HEK293 (cell line): ENCODE results near the gene TFG.

Experiments used
- CTCF ChIA-PET: fragments of 350-600 bp; formaldehyde crosslinking; extraction: SDS; loops from one replicate; lab custom pipeline; 2021; ENCODE audit warnings: antibody characterized with exemption; lab: Yijun Ruan, JAX
- POLR2A ChIA-PET: fragments of 300-600 bp; formaldehyde crosslinking; extraction: SDS; loops from one replicate; lab custom pipeline; 2020; ENCODE audit warnings: antibody characterized with exemption, inconsistent platforms; lab: Yijun Ruan, JAX
- H3K27ac ChIP-seq: fragments of 200-500 bp; sonication (Bioruptor generic); 2 replicates; pipeline ENCODE4 v1.5.1; 2014; ENCODE audit warnings: low read depth, low read length, control low read depth, inconsistent platforms; ENCODE audit errors: extremely low read depth
- H3K36me3 ChIP-seq, 2 experiments: fragments of 200-500 bp in 1 of 2; sonication (Bioruptor generic) in 1 of 2; 1 replicate in 1 of 2; 2 replicates in 1 of 2; pipeline ENCODE4 v1.5.1; 2014 to 2017; ENCODE audit warnings: inconsistent platforms in 2 of 2, low read length in 2 of 2; ENCODE audit not compliant: control insufficient read depth in 2 of 2, insufficient read depth in 1 of 2
- H3K4me1 ChIP-seq: fragments of 200-500 bp; sonication (Bioruptor generic); 2 replicates; pipeline ENCODE4 v1.5.1; 2014; ENCODE audit warnings: mild to moderate bottlenecking, low read length, inconsistent platforms; ENCODE audit not compliant: control insufficient read depth, insufficient read depth
- H3K4me3 ChIP-seq: 2 replicates; pipeline ENCODE4 v1.5.1; 2011; ENCODE audit warnings: low read depth, mild to moderate bottlenecking, control low read depth, low read length, moderate library complexity
- H3K9me3 ChIP-seq: fragments of 200-500 bp; sonication (Bioruptor generic); 2 replicates; pipeline ENCODE4 v1.5.1; 2014; ENCODE audit warnings: low read depth, low read length, inconsistent platforms; ENCODE audit not compliant: control insufficient read depth, insufficient read depth
- INSM2 ChIP-seq: fragments of 450-650 bp; formaldehyde crosslinking; IDR thresholded peaks from 2 replicates; pipeline ENCODE4 v1.5.1; 2016; ENCODE audit warnings: missing biosample characterization, missing genetic modification characterization
- SP2 ChIP-seq: fragments of 450-650 bp; formaldehyde crosslinking; IDR thresholded peaks from 2 replicates; pipeline ENCODE4 v1.5.1; 2016; ENCODE audit warnings: missing biosample characterization, missing genetic modification characterization
- ZNF112 ChIP-seq: fragments of 450-650 bp; formaldehyde crosslinking; IDR thresholded peaks from 2 replicates; pipeline ENCODE4 v1.5.0; 2017; ENCODE audit warnings: missing biosample characterization, missing genetic modification characterization
- ZNF324 ChIP-seq: fragments of 450-650 bp; formaldehyde crosslinking; IDR thresholded peaks from 2 replicates; pipeline ENCODE4 v1.5.1; 2016; ENCODE audit warnings: missing biosample characterization, missing genetic modification characterization
- ZNF394 ChIP-seq: fragments of 450-650 bp; formaldehyde crosslinking; IDR thresholded peaks from 2 replicates; pipeline ENCODE4 v1.5.1; 2016; ENCODE audit warnings: missing biosample characterization, missing genetic modification characterization, mild to moderate bottlenecking, moderate library complexity, borderline replicate concordance
- ZNF416 ChIP-seq: fragments of 450-650 bp; formaldehyde crosslinking; IDR thresholded peaks from 2 replicates; pipeline ENCODE4 v1.5.1; 2016; ENCODE audit warnings: missing biosample characterization, missing genetic modification characterization
- ZNF449 ChIP-seq: fragments of 450-650 bp; formaldehyde crosslinking; IDR thresholded peaks from 2 replicates; pipeline ENCODE4 v1.5.1; 2017; ENCODE audit warnings: missing biosample characterization, mild to moderate bottlenecking, missing genetic modification characterization, moderate library complexity
- ZNF530 ChIP-seq: fragments of 450-650 bp; formaldehyde crosslinking; IDR thresholded peaks from 2 replicates; pipeline ENCODE4 v1.5.1; 2016; ENCODE audit warnings: low read depth, missing biosample characterization, missing genetic modification characterization
- ZNF560 ChIP-seq: fragments of 450-650 bp; formaldehyde crosslinking; IDR thresholded peaks from 2 replicates; pipeline ENCODE4 v1.5.1; 2017; ENCODE audit warnings: missing biosample characterization, missing genetic modification characterization, borderline replicate concordance
- ZNF626 ChIP-seq: fragments of 450-650 bp; sonication (Bioruptor Pico); formaldehyde crosslinking; IDR thresholded peaks from 2 replicates; pipeline ENCODE4 v1.5.1; 2018; ENCODE audit warnings: missing biosample characterization, missing genetic modification characterization, inconsistent platforms
- ZNF658 ChIP-seq: fragments of 450-650 bp; formaldehyde crosslinking; IDR thresholded peaks from 2 replicates; pipeline ENCODE4; 2016; ENCODE audit warnings: missing biosample characterization, missing genetic modification characterization
- ZNF660 ChIP-seq: fragments of 450-650 bp; IDR thresholded peaks from 2 replicates; pipeline ENCODE4 v1.5.1; 2018; ENCODE audit warnings: missing biosample characterization, mild to moderate bottlenecking, missing genetic modification characterization
- ZNF664 ChIP-seq: fragments of 450-650 bp; formaldehyde crosslinking; IDR thresholded peaks from 2 replicates; pipeline ENCODE4 v1.5.1; 2016; ENCODE audit warnings: missing biosample characterization, missing genetic modification characterization
- ZNF747 ChIP-seq: fragments of 450-650 bp; formaldehyde crosslinking; IDR thresholded peaks from 2 replicates; pipeline ENCODE4 v1.5.1; 2016; ENCODE audit warnings: missing biosample characterization, missing genetic modification characterization
- ZNF777 ChIP-seq: fragments of 450-650 bp; formaldehyde crosslinking; IDR thresholded peaks from 2 replicates; pipeline ENCODE4 v1.5.1; 2017; ENCODE audit warnings: missing biosample characterization, missing genetic modification characterization, borderline replicate concordance
- ZNF792 ChIP-seq: fragments of 450-650 bp; formaldehyde crosslinking; IDR thresholded peaks from 2 replicates; pipeline ENCODE4 v1.5.1; 2016; ENCODE audit warnings: missing biosample characterization, missing genetic modification characterization
- ZNF830 ChIP-seq: fragments of 450-650 bp; IDR thresholded peaks from 2 replicates; pipeline ENCODE4 v1.5.0; 2018; ENCODE audit warnings: missing biosample characterization, missing genetic modification characterization, low read depth, mild to moderate bottlenecking, moderate library complexity
- ZNF843 ChIP-seq: fragments of 450-650 bp; formaldehyde crosslinking; IDR thresholded peaks from 2 replicates; pipeline ENCODE4 v1.5.1; 2016; ENCODE audit warnings: missing biosample characterization, missing genetic modification characterization
- TF ChIP-seq, protein P1 (sequence below): fragments of 450-650 bp; formaldehyde crosslinking; IDR thresholded peaks from 2 replicates; pipeline ENCODE4 v1.5.1; 2016; ENCODE audit warnings: missing biosample characterization, missing genetic modification characterization, borderline replicate concordance
- TF ChIP-seq, protein P2 (sequence below): fragments of 450-650 bp; formaldehyde crosslinking; IDR thresholded peaks from 2 replicates; pipeline ENCODE4 v1.5.1; 2016; ENCODE audit warnings: missing biosample characterization, missing genetic modification characterization
- TF ChIP-seq, protein P3 (sequence below): fragments of 450-650 bp; formaldehyde crosslinking; IDR thresholded peaks from 2 replicates; pipeline ENCODE4 v1.5.1; 2016; ENCODE audit warnings: missing biosample characterization, missing genetic modification characterization

Gene TFG

GRCh38 chr3:100703865-100704264 lies 5.4 kb upstream of the TFG start (continued):
- TF ChIP-seq, protein P1, sequence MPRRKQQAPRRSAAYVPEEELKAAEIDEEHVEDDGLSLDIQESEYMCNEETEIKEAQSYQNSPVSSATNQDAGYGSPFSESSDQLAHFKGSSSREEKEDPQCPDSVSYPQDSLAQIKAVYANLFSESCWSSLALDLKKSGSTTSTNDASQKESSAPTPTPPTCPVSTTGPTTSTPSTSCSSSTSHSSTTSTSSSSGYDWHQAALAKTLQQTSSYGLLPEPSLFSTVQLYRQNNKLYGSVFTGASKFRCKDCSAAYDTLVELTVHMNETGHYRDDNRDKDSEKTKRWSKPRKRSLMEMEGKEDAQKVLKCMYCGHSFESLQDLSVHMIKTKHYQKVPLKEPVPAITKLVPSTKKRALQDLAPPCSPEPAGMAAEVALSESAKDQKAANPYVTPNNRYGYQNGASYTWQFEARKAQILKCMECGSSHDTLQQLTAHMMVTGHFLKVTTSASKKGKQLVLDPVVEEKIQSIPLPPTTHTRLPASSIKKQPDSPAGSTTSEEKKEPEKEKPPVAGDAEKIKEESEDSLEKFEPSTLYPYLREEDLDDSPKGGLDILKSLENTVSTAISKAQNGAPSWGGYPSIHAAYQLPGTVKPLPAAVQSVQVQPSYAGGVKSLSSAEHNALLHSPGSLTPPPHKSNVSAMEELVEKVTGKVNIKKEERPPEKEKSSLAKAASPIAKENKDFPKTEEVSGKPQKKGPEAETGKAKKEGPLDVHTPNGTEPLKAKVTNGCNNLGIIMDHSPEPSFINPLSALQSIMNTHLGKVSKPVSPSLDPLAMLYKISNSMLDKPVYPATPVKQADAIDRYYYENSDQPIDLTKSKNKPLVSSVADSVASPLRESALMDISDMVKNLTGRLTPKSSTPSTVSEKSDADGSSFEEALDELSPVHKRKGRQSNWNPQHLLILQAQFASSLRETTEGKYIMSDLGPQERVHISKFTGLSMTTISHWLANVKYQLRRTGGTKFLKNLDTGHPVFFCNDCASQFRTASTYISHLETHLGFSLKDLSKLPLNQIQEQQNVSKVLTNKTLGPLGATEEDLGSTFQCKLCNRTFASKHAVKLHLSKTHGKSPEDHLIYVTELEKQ (tag by site-specific recombination), result no peak
- no peak for TF ChIP-seq ZNF416 (tag by site-specific recombination)
- no peak for TF ChIP-seq INSM2 (tag by site-specific recombination)
- TF ChIP-seq, all 188 proteins: peak for 0

DNA sequence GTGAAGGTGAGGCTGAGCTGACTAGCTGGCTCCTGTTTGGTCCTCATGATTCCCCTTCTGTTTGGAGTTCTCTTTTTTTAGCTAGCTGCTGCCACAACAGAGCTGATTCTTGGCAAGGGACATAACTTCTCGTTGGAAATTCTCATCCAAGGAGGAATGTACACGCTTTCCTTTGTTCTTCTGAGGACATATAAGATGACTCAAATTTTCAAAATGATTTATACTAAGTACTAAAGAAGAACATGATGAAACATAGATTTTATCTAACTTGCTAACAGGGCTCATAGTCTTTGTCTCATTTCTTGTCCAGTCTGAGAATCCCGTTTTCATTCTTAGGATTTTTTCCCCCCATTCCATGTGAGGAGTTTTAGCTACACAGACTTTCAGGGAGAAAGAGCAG lies 2.9 kb upstream of the TFG start:
- CTCF ChIA-PET, result no interaction called here
- Histone ChIP-seq H3K36me3 (peaks cover 5% of the 10 kb centered on the region in 2 experiments; a peak in 2 of 3 replicates), H3K9me3 (no peaks in the 10 kb centered on the region), H3K27ac (no peak overlapping the region), H3K4me3 (no peak overlapping the region), H3K4me1 (no peaks in the 10 kb centered on the region)
- no peak for TF ChIP-seq ZNF112 (tag by site-specific recombination)
- no peak for TF ChIP-seq ZNF394 (tag by site-specific recombination)
- no peak for TF ChIP-seq ZNF560 (tag by site-specific recombination)
- no peak for TF ChIP-seq ZNF830
- no peak for TF ChIP-seq ZNF530 (tag by site-specific recombination)
- no peak for TF ChIP-seq ZNF664
- TF ChIP-seq ZNF324 (tag by site-specific recombination), result no peak
- TF ChIP-seq ZNF660, result no peak
- TF ChIP-seq, protein P2, sequence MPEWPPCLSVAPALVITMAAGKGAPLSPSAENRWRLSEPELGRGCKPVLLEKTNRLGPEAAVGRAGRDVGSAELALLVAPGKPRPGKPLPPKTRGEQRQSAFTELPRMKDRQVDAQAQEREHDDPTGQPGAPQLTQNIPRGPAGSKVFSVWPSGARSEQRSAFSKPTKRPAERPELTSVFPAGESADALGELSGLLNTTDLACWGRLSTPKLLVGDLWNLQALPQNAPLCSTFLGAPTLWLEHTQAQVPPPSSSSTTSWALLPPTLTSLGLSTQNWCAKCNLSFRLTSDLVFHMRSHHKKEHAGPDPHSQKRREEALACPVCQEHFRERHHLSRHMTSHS, result no peak
- no peak for TF ChIP-seq ZNF843 (tag by site-specific recombination)
- TF ChIP-seq SP2, result no peak
- no peak for TF ChIP-seq ZNF792 (tag by site-specific recombination)
- no peak for TF ChIP-seq ZNF777 (tag by site-specific recombination)
- no peak for TF ChIP-seq ZNF449 (tag by site-specific recombination)
- no peak for TF ChIP-seq ZNF626 (tag by site-specific recombination)
- no peak for TF ChIP-seq ZNF658
- TF ChIP-seq ZNF747 (tag by site-specific recombination), result no peak
- TF ChIP-seq, protein P3, sequence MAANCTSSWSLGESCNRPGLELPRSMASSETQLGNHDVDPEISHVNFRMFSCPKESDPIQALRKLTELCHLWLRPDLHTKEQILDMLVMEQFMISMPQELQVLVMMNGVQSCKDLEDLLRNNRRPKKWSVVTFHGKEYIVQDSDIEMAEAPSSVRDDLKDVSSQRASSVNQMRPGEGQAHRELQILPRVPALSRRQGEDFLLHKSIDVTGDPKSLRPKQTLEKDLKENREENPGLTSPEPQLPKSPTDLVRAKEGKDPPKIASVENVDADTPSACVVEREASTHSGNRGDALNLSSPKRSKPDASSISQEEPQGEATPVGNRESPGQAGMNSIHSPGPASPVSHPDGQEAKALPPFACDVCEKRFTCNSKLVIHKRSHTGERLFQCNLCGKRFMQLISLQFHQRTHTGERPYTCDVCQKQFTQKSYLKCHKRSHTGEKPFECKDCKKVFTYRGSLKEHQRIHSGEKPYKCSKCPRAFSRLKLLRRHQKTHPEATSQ (tag by site-specific recombination), result no peak
- POLR2A ChIA-PET, result no interaction called here
